Epithelial cell of esophagus (primary cell): ENCODE measurements around the gene ITGAE.

Experiments
- DNase-seq: peaks from one replicate; pipeline ENCODE4 v3.0.0; 2010; ENCODE audit warnings: low read depth
- H3K4me3 ChIP-seq: 2 replicates; pipeline ENCODE4 v1.5.1; 2011; ENCODE audit warnings: mild to moderate bottlenecking, low read length, control low read depth
- TF ChIP-seq, protein P1 (sequence below): IDR thresholded peaks from 2 replicates; pipeline ENCODE4 v1.5.1; 2011; ENCODE audit warnings: low read depth, mild to moderate bottlenecking, low read length, control low read depth, inconsistent platforms; ENCODE audit not compliant: insufficient read depth; ENCODE audit errors: missing control alignments

ITGAE gene

DNA sequence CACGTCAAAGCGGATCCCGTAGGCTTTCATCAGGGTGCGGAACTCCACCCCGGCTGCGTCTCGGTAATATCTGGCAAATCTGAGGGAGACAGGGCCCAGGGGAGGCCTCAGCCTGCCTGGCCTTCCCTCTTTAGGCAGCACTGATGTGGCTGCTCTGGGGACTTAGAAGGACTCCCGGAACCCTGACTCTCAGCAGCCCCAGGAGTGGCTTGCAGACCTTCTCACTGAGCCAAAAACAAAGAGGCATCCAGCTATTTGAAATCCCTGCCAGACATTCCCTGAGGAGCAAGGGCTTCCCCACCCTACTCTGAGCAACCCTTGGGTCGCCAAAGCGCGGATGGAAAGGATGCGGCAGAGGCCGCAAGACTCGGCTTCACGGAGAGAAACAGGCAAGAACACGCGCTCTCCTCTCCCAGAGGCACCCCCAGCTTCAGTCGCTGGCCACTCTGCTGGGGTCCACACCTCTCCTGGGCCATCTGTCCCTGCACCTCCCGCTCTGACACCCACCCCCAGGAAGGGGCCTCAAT, 112.9 kb downstream of the ITGAE start:
- DNase-seq, result no peak
- TF ChIP-seq, protein P1, sequence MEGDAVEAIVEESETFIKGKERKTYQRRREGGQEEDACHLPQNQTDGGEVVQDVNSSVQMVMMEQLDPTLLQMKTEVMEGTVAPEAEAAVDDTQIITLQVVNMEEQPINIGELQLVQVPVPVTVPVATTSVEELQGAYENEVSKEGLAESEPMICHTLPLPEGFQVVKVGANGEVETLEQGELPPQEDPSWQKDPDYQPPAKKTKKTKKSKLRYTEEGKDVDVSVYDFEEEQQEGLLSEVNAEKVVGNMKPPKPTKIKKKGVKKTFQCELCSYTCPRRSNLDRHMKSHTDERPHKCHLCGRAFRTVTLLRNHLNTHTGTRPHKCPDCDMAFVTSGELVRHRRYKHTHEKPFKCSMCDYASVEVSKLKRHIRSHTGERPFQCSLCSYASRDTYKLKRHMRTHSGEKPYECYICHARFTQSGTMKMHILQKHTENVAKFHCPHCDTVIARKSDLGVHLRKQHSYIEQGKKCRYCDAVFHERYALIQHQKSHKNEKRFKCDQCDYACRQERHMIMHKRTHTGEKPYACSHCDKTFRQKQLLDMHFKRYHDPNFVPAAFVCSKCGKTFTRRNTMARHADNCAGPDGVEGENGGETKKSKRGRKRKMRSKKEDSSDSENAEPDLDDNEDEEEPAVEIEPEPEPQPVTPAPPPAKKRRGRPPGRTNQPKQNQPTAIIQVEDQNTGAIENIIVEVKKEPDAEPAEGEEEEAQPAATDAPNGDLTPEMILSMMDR, result no peak
- no peak overlapping the region for H3K4me3 ChIP-seq

DNA sequence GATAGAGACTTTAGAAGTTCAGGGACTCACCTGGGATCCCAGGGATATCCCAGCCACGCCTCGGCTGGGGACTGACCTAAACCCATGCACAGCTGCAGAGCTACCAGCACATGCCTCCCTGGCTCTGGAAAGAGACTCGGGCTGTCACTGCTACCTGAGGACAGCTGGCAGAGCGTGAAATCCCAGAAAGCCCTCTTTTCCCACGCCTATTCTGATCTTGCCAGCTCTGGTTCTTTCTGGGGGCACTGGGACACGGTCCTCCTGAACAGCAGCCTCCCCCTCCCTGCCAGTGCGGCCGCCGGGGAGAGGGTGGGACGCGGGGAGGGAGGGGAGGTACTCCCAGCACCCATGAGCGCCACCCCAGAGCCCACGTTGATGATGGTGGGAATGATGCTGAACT, 115.8 kb downstream of the ITGAE start:
- no peak overlapping the region for H3K4me3 ChIP-seq
- TF ChIP-seq, protein P1, result no peak
- DNase-seq, result no peak

DNA sequence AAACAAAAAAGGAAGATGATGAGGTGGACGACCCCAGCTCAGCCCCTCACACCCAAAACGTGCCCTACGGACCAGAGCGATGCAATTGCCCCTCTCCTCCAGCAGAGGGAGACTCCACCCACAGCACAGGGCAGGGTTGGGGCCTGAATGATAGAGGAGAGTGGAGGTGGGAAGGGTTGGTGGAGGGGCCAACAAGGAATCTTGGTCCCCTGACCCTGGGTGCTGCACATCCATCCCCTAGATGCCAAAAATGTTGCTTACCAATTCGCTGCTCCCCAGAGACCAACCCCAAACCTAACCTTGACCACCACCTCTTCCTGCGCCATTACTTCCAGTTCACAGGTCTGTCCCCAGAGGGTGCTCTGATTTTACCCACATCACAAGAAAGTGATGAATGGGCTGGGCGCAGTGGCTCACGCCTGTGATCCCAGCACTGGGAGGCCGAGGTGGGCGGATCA, 117.9 kb downstream of the ITGAE start:
- DNase-seq, result peak; percentile 24
- TF ChIP-seq, protein P1, result peak; percentile 94
- H3K4me3 ChIP-seq, result no peak overlapping the region

DNA sequence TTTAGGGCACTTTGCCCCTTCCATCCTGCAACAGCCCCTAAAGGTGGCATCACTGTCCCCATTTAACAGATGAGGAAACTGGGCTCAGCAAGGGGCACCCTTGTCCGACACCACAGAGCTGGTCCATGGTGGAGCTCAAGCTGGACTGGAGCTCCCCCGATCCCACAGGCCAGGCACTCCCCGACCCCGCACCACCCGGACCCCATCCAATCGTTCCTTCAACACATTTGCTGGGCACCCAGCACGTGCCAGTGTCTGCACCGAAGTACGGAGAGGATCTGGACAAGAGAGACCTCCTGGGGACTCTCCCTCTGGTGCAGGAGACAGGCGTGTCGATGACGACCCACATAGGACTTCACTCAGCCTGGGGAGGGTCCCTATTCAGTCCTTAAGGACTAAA, 119.0 kb downstream of the ITGAE start:
- TF ChIP-seq, protein P1, result no peak
- no peak for DNase-seq
- H3K4me3 ChIP-seq, result no peak overlapping the region

DNA sequence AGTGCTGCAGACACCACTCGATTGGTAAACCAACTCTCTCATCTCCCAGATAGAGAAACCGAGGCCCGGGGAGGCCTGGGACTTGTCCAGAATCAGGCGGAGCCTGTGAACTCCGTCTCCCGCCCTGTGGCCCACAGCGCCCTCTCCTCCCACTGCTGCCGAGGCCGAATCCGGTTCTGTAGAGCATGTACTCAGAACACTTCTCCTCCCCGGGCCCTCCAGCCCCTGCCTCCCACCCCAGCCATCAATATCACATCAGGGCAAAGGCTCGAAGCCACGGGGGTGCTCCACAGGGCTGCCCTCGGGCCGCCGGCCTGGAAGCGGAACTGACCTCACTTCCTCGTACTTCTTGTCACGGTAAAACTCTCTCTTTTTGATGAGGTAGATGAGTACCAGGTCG, 119.4 kb downstream of the ITGAE start:
- TF ChIP-seq, protein P1, result no peak
- no peak for DNase-seq
- no peak overlapping the region for H3K4me3 ChIP-seq

DNA sequence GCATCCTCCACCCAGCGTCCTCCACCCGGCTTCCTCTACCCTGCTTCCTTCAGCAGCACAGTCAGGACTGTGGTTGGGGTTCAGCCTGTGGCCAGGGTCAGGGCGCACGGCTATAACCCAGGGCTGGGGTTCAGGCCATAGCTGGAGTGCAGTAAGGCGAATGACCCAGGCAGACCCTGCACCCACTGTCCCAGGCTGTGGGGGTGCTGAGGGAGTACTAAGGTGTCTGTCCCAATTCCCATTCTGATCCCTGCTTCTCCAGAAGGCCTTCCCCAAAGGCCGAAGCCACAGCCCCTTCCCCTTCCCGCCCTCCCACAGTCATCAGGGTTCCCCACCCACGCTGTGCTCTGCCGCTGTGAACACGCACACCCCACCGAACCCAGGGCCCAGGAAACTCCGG, 119.9 kb downstream of the ITGAE start:
- TF ChIP-seq, protein P1, result no peak
- no peak for DNase-seq

DNA sequence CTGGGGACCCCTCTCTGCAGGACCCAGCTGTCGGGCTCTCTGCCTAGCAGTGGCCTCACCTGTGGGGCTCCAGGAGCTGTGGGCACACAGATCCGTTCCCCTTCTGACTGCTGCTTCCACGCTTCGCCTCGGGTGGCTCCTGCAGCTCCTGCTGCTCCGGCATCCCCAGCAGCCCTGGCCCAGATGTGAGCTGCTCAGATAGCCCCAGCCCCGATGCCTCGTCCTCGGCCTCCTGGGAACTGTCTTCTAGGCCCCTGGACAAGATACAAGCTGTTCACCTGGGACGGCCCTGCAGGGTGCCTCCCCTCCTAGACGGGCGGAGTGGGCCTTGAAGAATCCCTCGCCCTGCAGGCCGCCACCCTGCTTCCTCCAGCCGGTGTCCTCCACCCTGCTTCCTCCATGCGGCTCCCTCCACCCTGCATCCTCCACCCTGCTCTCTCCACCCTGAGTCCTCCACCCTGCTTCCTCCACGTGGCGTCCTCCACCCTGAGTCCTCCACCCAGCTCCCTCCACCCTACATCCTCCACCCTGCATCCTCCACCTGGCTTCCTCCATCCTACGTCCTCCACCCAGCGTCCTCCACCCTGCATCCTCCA, 121.4 kb downstream of the ITGAE start:
- TF ChIP-seq, protein P1, result no peak
- no peak for DNase-seq
- H3K4me3 ChIP-seq, result no peak overlapping the region

More for the DNA sequence above, 119.9 kb downstream of the ITGAE start:
- no peak overlapping the region for H3K4me3 ChIP-seq
